Mononuclear cell (primary cell): ENCODE measurements around the gene ST6GALNAC3. TPM values are rescaled to one million over a fixed set of nuclear protein-coding genes. Genes with fewer than 3 reads are reported as not detected.
"Not testable (repeated sequence)": the region's sequence is repeated elsewhere in the genome, so short reads cannot be mapped to it uniquely, and the experiment has no call there.

Experiments
- H3K27me3 ChIP-seq: 2 replicates; pipeline ENCODE4 v1.6.0; 2011; ENCODE audit warnings: low read length, control low read depth; ENCODE audit not compliant: insufficient read depth
- H3K4me1 ChIP-seq: 2 replicates; pipeline ENCODE4 v1.5.1; 2011; ENCODE audit warnings: mild to moderate bottlenecking, low read length, control low read depth; ENCODE audit not compliant: insufficient read depth
- H3K4me3 ChIP-seq: 2 replicates; pipeline ENCODE4 v1.5.1; 2011; ENCODE audit warnings: mild to moderate bottlenecking, low read length, moderate library complexity
- H3K9me3 ChIP-seq: 2 replicates; pipeline ENCODE4 v1.5.1; 2011; ENCODE audit warnings: low read depth, mild to moderate bottlenecking, control low read depth, low read length
- total RNA-seq: library from RNA; depleted of rRNA; stranded (reverse); fragments of >200 nt; gene quantifications from one replicate; pipeline ENCODE4 v1.2.3, GENCODE V29; 2012

Gene ST6GALNAC3
- total RNA-seq, 1 donor: 3.5 TPM

DNA sequence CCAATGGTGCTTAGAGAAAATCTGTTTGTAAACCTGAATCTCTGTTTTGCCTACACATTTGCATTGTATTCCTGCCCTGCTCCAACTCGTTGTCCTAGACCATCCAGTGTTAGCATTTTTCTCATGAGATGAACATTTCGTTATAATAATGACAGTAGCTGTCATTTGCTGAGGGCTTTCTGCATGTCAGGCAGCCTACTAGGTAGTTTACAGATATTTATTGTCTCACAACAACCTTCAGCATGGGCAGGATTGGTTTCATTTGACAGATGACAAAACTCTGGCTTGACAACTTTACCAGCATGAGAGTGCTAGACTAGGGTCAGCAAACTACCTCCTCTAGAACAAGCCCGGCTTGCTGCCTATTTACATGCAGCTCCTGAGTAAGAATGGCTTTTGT, 10.1 kb downstream of the ST6GALNAC3 start:
- H3K9me3 ChIP-seq: no peaks in the 10 kb centered on the region
- no peak overlapping the region for H3K4me3 ChIP-seq
- no peaks in the 10 kb centered on the region for H3K27me3 ChIP-seq
- peaks cover 6% of the 10 kb centered on the region for H3K4me1 ChIP-seq

DNA sequence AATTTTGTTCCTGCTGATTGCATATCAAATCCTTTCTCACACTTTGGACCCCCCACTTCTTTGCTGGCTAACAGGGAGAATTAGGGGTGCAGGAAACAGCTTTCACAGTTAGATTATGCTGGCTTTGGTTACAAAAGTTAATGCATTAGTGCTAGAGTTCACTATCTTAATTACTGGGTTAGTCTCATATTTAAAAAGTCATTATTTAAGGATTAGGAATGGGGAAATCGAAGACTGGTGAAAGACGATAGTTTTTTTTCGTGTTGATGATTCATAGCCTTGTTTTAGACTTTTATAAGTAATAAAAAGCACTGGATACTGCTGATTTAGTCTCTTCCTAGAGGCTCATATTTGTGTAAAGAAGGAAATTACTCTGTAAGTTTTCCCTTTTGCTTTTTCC, 11.6 kb downstream of the ST6GALNAC3 start:
- no peaks in the 10 kb centered on the region for H3K4me1 ChIP-seq
- no peaks in the 10 kb centered on the region for H3K27me3 ChIP-seq
- H3K9me3 ChIP-seq: no peaks in the 10 kb centered on the region
- H3K4me3 ChIP-seq: no peak overlapping the region

DNA sequence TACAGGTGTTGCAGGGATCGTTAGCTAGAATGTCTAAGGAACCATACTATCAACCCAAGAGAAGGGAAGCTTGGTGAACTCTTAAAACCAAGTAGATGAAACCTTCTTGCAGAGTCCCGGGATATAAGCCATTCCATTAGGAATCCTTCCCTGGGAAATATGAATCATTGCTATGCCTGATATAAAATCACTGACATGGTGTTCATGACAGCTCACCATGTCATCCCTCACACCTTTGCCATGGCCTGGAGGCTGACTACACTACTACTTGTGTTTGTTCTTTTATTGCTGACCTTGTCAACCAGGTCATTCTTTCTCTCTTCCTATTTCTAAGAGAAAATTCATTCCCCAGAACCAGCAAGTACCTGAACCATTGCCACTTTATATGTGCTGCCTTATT, 12.1 kb downstream of the ST6GALNAC3 start:
- no peaks in the 10 kb centered on the region for H3K9me3 ChIP-seq

DNA sequence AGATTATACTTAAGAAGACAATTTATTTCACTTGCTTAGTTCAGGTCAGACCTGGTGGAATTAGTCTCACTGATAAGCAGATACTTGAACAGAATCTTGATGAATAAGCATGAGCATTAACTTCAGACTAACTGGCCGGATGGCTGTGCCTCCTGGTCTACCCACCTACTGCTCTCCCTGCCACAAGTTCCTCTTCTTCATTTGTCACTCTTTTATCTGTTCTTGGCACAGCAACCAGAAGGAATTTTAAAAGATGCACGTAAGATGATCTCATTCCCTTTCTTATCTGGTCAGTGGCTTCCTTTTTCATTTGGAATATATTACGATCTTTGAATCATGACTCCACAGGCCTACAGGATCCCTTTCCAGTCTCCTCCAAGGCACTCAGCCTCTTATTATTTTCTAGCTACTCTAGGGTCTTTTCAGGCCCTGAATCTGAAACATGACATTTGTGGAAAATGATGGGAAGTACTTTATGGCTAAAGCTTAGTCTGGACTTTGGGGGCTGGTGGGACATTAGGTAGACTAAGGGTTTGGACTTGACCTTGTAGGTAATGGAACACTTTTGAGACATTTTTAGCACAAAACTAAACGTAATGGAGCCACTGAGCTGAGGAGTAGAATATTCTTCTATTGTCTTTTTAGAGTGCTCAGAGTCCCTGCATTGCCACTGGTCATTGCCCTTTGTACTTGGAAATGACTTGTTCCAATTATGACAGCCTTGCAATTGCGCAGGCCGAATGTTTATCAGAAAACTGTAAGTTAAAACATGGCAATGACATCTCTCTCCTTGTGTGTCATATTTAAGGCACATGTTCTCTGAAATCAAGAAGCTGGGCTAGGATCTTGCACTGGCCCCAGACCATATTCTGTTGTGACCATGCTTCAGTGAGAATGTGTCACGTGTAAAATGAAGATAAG, 16.0 kb downstream of the ST6GALNAC3 start:
- H3K4me1 ChIP-seq: no peaks in the 10 kb centered on the region

More for the DNA sequence above, 12.1 kb downstream of the ST6GALNAC3 start:
- H3K27me3 ChIP-seq: no peaks in the 10 kb centered on the region
- H3K4me3 ChIP-seq: no peak overlapping the region
- H3K4me1 ChIP-seq: no peaks in the 10 kb centered on the region

DNA sequence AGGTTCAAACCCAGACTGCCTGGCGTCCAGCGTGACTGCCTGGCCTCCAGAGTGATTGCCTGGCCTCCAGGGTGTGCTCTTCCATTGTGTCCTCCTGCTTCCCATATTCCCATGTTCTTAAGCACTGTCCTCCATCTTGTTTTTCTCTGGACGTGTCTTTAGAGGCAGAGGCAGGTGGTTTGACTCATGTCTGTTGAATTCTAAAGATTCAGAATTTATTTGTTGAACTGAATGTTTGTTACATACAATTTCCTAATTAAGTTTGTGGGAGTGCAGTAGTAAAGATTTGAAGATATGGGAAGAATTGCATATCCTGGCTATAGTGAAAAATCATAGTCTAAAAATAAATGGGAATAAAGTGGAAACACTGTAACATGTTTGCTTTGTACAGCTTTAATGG, 18.3 kb downstream of the ST6GALNAC3 start:
- Histone ChIP-seq H3K4me3 (no peak overlapping the region), H3K9me3 (no peaks in the 10 kb centered on the region), H3K4me1 (no peaks in the 10 kb centered on the region), H3K27me3 (no peaks in the 10 kb centered on the region)

More for the DNA sequence above, 16.0 kb downstream of the ST6GALNAC3 start:
- Histone ChIP-seq H3K9me3 (no peaks in the 10 kb centered on the region), H3K4me3 (no peak overlapping the region), H3K27me3 (no peaks in the 10 kb centered on the region)

DNA sequence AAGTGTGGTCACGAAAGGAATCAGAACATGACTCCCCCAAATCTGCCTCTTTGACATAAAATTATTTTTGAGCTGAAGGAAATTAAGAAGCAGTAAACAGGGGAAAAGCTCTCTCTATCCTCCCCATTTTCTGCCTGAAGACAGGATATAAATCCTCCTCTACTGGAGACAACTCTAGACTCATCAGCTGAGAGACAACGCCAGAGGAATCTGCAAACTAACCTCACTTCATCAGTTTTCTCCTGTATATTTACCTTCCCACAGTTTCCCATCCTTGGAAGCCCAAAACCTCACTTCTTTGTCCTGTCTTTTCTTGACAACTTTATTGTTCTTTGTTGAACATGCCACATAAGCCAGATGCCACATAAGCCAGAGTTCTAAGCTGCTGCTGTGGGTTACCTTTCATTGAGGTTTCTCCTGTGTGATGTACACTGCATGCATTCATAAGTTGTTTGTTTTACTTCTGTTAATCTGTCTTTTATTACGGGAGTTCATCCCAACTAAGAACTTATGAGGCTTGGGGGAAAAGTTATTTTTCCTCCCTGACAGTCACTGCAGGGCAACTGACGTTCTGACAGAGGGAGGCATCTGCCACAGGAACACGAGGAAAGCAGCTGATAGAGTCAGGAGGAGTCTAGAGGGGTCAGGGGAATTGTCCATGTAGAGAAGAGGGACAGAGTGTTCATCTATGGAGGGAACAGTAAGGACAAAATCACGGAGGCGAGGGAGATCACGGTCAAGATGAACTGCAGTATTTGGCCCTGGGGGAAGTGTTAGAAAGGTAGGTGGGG, 19.2 kb downstream of the ST6GALNAC3 start:
- no peak overlapping the region for H3K4me3 ChIP-seq
- no peaks in the 10 kb centered on the region for H3K9me3 ChIP-seq
- no peaks in the 10 kb centered on the region for H3K4me1 ChIP-seq
- no peaks in the 10 kb centered on the region for H3K27me3 ChIP-seq

DNA sequence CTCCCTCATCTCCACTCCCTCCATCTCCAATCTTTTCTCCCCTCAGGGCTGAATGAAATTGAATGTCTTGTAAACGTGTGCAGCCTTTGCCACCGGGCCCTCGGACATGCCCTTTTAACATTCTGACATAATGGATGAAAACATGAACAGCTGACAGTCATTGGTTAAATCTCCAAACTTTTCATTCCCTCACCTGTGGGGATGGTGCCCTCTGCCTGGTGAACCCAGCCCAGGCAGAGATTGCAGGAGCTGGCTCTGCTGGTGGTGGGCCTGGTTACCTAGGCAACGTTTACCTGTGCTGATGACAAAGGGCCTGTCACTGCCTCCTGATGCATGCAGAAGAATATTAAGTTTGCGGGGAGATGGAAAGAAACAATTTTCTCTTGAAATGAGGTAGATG, 21.3 kb downstream of the ST6GALNAC3 start:
- Histone ChIP-seq H3K4me3 (no peak overlapping the region), H3K4me1 (no peaks in the 10 kb centered on the region), H3K9me3 (no peaks in the 10 kb centered on the region), H3K27me3 (no peaks in the 10 kb centered on the region)

DNA sequence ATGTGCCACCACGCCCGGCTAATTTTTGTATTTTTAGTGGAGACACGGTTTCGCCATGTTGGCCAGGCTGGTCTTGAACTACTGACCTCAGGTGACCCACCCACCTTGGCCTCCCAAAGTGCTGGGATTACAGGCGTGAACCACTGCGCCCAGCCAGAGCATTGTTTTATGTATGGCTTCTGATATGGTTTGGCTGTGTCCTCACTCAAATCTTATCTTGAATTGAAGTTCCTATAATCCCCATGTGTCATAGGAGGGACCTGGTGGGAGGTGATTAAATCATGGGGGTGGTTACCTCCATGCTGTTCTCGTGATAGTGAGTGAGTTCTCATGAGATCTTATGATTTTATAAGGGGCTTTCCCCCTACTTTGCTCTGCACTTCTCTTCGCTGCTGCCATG, 22.5 kb downstream of the ST6GALNAC3 start:
- not testable (repeated sequence) for H3K4me1 ChIP-seq, H3K27me3 ChIP-seq, H3K4me3 ChIP-seq, H3K9me3 ChIP-seq

DNA sequence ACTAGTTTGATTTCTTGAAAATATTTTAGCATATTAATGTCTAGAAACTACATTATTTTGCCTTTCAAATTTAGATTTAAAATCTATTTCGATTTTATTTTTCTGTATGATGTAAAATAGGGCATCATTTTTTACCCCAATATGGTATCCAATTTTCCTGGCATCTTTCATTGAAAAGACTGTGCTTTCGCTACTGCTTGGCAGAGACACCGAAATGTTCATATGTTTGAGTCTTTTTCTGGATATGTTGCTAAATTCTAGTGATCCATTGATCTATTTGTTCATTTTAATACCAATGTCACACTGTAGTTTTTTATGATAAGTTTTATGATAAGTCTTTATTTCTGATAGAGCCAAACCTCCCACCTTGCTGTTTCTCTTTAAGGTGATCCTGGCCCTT, 24.3 kb downstream of the ST6GALNAC3 start:
- Histone ChIP-seq H3K4me1 (no peaks in the 10 kb centered on the region), H3K4me3 (no peak overlapping the region), H3K27me3 (no peaks in the 10 kb centered on the region), H3K9me3 (no peaks in the 10 kb centered on the region)

DNA sequence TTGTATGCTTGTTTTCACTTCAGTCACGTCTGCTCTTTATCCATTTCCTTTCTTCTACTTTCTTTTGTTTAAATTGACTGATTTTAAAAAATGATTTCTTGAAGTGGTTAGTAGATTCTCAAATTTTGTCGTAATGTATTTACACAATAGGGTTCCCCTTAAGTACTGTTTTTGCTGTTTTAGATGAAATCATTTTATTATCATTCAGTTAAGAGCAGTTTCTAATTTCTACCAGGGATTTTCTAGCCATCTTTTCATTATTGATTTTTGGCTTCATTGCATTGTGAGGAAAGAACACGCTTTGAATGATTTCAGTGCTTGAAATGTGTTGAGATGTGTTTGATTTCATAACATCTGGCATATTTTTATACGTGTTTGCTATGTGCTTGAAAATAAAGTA, 27.0 kb downstream of the ST6GALNAC3 start:
- Histone ChIP-seq H3K4me1 (no peaks in the 10 kb centered on the region), H3K4me3 (no peak overlapping the region), H3K9me3 (no peaks in the 10 kb centered on the region), H3K27me3 (no peaks in the 10 kb centered on the region)

DNA sequence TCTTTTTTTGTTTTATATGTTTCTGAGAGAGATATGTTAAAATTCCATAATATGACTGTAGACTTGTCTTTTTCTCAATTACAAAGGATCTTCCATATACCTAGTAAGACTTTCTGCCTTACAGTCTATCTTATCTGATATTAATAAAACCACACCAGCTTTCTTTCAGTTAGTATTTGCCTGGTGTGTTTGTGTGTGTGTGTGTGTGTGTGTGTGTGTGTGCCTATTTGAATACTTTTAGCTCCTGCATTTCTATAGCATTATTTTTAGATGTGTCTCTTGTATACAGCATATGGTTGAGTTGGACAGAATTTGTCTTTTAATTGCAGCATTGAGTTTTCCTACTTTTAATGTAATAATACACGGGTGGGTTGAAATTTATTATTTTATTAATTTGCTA, 27.5 kb downstream of the ST6GALNAC3 start:
- Histone ChIP-seq H3K4me1 (no peaks in the 10 kb centered on the region), H3K9me3 (no peaks in the 10 kb centered on the region), H3K4me3 (no peak overlapping the region), H3K27me3 (no peaks in the 10 kb centered on the region)

DNA sequence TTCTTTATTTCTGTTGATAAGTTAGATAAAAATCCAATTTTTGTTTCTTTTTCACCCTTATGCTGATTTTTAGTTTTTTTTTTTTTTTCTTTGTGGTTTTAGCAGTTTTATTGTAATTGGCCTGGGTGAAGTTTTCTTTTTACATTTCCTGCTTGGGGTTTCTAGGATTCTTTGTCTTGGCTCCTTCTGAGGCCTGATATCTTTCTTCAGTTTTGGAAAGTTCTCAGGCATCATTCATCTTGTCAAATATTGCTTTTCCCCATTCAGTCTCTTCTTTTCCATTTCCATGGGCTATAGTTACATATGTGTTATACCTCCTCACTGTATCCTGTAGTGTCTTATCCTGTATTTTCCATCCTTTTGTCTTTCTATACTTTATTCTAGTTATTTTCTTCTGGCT, 28.5 kb downstream of the ST6GALNAC3 start:
- Histone ChIP-seq H3K4me1 (no peaks in the 10 kb centered on the region), H3K9me3 (no peaks in the 10 kb centered on the region), H3K27me3 (no peaks in the 10 kb centered on the region), H3K4me3 (no peak overlapping the region)

DNA sequence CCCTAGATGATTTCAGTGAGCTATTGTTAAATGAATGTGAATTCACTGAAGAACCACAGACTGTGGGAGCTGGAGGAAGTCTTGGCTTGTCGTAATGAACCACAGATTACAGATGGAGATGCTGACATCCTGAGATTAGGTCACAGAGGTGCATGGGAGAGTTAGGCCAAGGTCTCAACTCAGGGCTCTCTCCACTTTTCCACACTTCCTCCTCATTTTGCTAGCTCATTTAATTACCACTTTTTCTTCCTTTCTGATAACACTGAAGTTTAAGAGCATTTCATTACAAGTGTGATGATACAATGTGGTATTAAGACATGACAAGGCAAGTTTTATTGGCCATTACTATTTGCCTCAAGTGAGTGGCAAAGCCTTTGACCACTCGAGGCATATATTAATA, 30.8 kb downstream of the ST6GALNAC3 start:
- Histone ChIP-seq H3K9me3 (no peaks in the 10 kb centered on the region), H3K4me1 (no peaks in the 10 kb centered on the region), H3K4me3 (no peak overlapping the region)

DNA sequence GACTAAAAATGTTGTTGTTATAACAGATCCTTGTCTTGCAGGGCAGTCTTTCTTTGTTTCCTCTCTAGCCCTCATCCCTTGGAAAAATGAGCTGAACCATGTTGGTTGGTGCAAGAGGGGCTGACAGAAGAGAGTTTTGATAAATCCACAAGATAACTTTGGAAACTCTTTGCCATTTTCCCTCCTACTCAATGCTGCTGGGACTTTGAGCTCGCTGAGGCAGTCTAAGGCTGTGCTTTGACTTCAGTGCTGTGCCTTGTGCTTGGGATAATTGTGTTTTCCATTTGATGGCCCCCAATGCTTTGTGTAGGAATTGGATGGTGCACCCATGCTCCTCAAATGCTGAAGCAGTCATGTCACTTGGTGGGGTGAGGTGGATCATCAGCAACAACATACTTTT, 31.7 kb downstream of the ST6GALNAC3 start:
- Histone ChIP-seq H3K4me3 (no peak overlapping the region), H3K4me1 (no peaks in the 10 kb centered on the region), H3K9me3 (no peaks in the 10 kb centered on the region), H3K27me3 (no peaks in the 10 kb centered on the region)

More for the DNA sequence above, 30.8 kb downstream of the ST6GALNAC3 start:
- H3K27me3 ChIP-seq: no peaks in the 10 kb centered on the region

DNA sequence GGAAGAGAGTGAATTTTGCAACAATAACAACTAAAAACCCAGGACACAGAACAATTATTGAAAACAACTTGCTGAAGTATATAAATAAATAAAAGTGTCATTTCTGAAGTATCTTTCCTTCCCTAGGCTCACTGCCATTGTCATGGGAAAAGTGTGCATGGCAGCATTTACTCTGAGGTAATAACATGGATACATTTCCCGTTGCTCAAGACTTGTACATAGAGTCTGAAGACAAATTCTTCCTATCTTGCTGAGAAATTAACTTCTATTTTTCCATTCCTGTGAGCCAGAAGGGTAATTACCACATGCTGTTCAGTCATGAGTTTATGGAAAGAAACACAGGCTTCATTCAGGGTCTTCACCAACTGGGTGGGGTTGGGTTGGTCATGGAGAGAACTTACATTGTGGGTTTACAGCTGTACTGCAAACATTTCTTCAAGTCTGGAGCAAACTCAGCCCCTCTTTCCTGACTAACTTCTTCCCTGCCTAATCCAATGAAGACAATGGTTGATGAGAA, 32.2 kb downstream of the ST6GALNAC3 start:
- Histone ChIP-seq H3K4me1 (no peaks in the 10 kb centered on the region), H3K9me3 (no peaks in the 10 kb centered on the region), H3K4me3 (no peak overlapping the region), H3K27me3 (no peaks in the 10 kb centered on the region)
